ENCODE results near the gene SYT3. TPM values are rescaled to one million over a fixed set of nuclear protein-coding genes. Genes with fewer than 3 reads are reported as not detected.

SYT3 gene
- total and polyA plus RNA-seq, 2 of the 8 experiments (the other 6 are each of a cell fraction or from before 2014, with no cell fraction given) = 6.7 to 17.3 TPM

- no peak for TF ChIP-seq CHD7 (IDR thresholded peaks at IDR 0.05; ENCODE audit: insufficient replicate concordance, low read length)
- no peak for TF ChIP-seq CBX5 (IDR thresholded peaks at IDR 0.05; ENCODE audit: low read depth, low read length)
- no peak for TF ChIP-seq USF2 (IDR thresholded peaks at IDR 0.05; ENCODE audit: low read length)
- no peak for TF ChIP-seq KDM1A (IDR thresholded peaks at IDR 0.05; ENCODE audit: borderline replicate concordance, low read length)
- TF ChIP-seq, protein P1, sequence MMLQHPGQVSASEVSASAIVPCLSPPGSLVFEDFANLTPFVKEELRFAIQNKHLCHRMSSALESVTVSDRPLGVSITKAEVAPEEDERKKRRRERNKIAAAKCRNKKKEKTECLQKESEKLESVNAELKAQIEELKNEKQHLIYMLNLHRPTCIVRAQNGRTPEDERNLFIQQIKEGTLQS (IDR thresholded peaks at IDR 0.05; ENCODE audit: insufficient read depth, low read depth, low read length) = no peak
- TF ChIP-seq SIRT6 (IDR thresholded peaks at IDR 0.05; ENCODE audit: low read length) = no peak
These were observed 33.4 kb upstream of the SYT3 start (continued) for GRCh38 chr19:50673118-50673517.

All from H1 (cell line).